ENCODE data around the gene KIAA0319L.

Gene KIAA0319L

DNA sequence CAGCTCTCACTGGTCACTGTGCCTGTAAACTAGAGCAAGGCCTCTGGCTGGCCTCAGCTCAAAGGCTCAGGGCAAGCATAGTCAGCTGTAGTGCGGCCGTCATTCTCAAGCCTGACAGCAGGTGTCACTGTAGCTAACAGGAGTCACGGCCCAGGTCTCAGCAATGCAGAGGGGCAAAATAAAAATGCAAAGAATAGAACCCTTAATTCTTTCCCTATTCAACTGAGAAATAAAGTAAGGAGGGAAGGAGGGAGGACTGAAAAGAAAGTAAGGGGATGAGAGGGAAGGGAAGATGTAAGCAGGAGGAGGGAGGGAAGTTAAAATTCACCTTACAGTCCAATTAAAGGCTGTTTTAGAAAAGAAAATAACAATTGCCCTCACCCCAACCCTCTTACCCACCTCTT is 106.1 kb downstream of the KIAA0319L start:
- H3K4me3 ChIP-seq (replicated peaks; ENCODE audit: low read depth, low read length) = no peak overlapping the region
- TF ChIP-seq, protein P1, sequence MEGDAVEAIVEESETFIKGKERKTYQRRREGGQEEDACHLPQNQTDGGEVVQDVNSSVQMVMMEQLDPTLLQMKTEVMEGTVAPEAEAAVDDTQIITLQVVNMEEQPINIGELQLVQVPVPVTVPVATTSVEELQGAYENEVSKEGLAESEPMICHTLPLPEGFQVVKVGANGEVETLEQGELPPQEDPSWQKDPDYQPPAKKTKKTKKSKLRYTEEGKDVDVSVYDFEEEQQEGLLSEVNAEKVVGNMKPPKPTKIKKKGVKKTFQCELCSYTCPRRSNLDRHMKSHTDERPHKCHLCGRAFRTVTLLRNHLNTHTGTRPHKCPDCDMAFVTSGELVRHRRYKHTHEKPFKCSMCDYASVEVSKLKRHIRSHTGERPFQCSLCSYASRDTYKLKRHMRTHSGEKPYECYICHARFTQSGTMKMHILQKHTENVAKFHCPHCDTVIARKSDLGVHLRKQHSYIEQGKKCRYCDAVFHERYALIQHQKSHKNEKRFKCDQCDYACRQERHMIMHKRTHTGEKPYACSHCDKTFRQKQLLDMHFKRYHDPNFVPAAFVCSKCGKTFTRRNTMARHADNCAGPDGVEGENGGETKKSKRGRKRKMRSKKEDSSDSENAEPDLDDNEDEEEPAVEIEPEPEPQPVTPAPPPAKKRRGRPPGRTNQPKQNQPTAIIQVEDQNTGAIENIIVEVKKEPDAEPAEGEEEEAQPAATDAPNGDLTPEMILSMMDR (IDR thresholded peaks at IDR 0.05; ENCODE audit: low read length, missing control alignments) = peak; percentile 91
- peak; percentile 88 for DNase-seq (ENCODE audit: low read depth)

DNA sequence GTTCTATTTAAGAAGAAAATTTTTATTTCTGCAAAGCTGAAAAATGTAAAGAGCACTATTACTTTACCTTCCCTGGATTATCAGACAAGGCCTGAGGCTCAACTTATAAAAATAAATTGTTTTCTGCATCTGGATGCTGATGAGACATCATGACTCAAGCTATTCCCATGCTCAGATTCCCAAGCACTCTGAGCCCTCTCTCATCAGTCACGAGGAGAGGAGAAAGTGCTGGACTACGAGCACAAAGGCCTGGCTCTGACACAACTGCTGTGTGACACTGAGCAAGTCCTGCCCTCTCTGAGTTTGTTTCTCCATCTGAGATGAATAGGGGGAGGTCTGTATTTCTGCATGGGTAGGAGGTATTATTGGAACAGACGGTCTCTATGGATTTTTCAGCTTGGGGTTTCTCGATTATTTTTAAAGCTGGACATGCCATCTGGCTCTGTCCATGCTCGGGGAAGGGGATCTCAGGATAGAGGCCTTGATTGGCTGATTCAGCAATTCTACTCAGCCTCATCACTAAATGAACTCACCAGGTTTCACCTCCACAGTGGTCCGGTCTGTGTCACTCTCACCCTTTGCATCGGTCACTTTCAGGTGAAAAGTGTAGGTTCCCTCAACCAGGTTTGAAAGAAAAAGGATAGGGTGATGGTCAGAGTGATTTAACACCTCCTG is 107.7 kb downstream of the KIAA0319L start:
- TF ChIP-seq, protein P1 (IDR thresholded peaks at IDR 0.05; ENCODE audit: low read length, missing control alignments) = no peak
- DNase-seq (ENCODE audit: low read depth) = peak; percentile 97
- no peak overlapping the region for H3K4me3 ChIP-seq (replicated peaks; ENCODE audit: low read depth, low read length)

DNA sequence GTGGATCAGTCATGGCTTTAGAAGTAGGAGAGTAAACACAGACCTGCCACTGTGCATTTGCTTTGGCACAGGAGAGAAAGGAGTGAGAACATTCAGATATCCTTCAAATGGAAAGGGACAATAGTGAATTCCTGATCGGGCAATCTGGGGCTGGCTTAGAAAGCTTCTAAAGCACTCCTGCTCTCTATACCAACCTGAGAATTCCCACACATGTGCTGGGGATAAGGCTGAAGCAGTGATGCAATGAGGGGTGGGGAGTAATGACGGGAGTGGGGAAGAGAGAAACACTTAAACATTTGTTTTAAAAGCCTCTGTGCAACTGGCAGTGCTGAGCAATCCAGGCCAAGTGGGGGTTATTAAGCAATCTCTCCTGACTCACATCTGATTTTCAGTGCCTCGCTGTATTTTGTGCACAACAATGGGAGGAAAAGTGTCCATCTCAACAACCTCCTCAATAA is 108.8 kb downstream of the KIAA0319L start:
- H3K4me3 ChIP-seq (replicated peaks; ENCODE audit: low read depth, low read length) = no peak overlapping the region
- TF ChIP-seq, protein P1 (IDR thresholded peaks at IDR 0.05; ENCODE audit: low read length, missing control alignments) = no peak
- peak; percentile 99 for DNase-seq (ENCODE audit: low read depth)

DNA sequence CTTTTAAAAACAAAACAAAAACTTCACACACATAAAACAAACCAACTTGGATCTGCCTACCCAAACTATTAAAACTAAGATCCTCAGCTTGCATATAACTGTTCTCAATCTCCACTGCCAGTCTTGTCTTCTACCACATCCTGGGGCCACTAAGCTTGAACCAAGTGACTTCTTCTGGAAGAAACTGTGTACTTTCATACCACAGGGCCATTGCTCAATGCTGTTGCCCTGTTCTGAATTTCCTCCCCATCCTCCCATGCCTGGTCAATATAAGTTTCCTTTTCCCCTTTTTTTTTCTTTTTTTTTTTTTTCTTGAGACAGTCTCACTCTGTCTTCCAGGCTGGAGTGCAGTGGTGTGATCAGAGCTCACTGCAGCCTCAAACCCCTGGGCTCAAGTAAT is 109.9 kb downstream of the KIAA0319L start:
- TF ChIP-seq, protein P1 (IDR thresholded peaks at IDR 0.05; ENCODE audit: low read length, missing control alignments) = no peak
- H3K4me3 ChIP-seq (replicated peaks; ENCODE audit: low read depth, low read length) = no peak overlapping the region
- DNase-seq (ENCODE audit: low read depth) = peak; percentile 45

DNA sequence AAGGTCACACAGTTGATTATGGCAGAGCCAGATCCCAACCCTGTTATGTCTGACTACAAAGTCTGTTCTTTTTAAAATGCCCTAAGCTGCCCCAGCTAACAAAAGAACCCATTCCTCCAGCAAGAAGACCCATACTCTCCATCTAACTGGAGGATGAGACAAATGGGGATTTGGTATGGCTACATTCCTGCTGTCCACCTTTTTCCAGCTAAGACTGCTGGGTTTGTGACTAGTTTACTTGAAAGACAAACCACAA is 112.8 kb downstream of the KIAA0319L start:
- no peak for DNase-seq (ENCODE audit: low read depth)
- H3K4me3 ChIP-seq (replicated peaks; ENCODE audit: low read depth, low read length) = no peak overlapping the region
- TF ChIP-seq, protein P1 (IDR thresholded peaks at IDR 0.05; ENCODE audit: low read length, missing control alignments) = no peak

DNA sequence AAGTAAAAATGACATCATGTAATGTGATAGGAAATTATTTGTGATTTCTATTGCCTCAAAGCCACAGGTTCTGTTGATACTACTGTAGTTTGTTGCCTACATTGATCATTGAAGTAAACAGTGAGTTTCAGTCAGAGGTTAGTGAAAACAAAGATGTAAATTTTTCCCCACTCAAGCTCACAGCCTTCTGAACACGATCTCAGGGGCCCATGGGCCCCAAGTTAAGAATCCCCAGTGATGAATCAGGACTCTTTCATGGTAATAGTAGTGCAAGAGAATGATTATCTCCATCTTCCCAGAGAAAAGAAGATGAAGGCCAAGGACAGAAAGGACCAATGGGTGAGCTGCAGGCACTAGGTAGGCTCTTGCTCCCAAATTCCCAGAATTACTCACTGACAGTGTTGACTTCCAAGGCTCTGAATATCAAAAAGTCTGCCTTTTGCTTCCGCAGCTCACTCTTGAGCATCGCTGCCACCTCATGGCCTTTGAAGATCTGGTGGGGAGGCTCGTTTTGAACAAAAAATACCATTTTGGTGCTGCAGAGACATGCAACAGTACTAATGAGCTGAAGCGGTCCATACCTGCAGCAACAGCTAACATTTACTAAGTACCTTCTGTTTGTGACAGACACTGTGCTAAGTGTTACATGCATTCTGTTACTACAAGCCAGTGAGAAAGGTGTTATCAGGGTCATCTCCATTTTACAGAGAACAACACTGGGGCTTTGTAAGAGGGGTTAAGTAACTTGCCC is 113.3 kb downstream of the KIAA0319L start:
- DNase-seq (ENCODE audit: low read depth) = peak; percentile 28
- TF ChIP-seq, protein P1 (IDR thresholded peaks at IDR 0.05; ENCODE audit: low read length, missing control alignments) = peak; percentile 12
- H3K4me3 ChIP-seq (replicated peaks; ENCODE audit: low read depth, low read length) = no peak overlapping the region
